ENCODE results near the gene TMTC1.

Gene TMTC1

DNA sequence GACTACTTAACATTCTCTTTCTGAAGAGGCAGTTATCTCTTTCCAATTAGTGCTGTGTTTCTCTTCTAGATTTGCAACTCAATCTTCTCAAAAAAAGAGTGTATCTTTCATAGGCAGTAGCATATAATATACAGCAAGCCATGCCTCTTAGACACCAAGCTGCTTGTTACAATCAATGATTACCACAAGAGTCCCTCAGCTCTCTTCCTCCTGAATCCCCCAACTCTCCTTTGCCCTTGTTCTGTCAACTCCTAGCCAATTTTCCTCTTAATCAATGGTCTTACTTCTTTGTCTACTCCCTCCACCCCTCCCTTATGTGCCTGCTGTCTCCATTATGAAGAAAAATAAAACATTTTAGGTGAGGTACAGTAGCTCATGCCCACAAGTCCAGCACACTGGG, 2.6 kb downstream of the TMTC1 start:
- DNase-seq (ENCODE audit: low read depth in 2 of 2, low spot score in 1 of 2), result no peak

GRCh38 chr12:29780084-29780483, 3.7 kb downstream of the TMTC1 start:
- no peak for DNase-seq (ENCODE audit: low read depth in 2 of 2, low spot score in 1 of 2)

- no peak for DNase-seq (ENCODE audit: low read depth in 2 of 2, low spot score in 1 of 2)
Measured at GRCh38 chr12:29778531-29778930, 5.2 kb downstream of the TMTC1 start.

DNA sequence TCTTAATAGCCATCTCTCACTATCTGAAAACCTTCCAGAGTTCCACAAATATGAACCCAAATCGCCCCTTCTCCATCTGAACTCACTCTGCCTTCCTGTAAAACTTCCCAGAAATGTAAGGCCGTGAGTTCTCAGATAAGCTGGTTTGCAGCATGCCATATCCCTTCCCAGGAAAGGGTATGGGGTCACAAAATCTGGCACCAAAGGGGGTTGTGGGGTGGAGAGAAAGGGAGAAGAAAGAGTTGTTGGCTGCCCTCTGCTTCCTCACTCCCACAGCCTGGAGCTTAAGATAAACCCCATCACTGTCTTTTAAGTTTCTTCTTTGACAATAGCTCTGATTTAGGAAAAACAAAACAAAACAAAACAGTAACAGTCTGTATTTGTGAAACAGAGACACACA, 10.7 kb downstream of the TMTC1 start:
- DNase-seq (ENCODE audit: low read depth in 2 of 2, low spot score in 1 of 2), result no peak

DNA sequence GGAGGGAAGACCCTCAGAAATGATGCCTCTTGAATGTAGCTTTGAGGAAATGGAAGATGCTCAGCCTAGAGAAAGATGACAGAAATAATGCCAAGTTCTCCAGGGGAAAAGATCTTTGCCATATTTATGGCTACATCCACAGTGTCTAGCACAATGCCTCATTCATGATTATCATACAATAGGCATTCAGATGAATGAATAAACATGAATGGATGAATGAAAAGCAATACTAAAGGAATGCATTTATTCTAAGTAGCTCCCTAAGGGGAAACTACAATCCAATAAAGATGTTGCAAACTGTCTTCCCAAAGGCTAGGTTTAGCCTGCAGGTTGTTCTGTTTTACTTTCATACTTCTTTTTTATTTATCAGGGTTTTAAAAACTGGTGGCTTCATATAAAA, 12.0 kb downstream of the TMTC1 start:
- no peak for DNase-seq (ENCODE audit: low read depth in 2 of 2, low spot score in 1 of 2)

DNA sequence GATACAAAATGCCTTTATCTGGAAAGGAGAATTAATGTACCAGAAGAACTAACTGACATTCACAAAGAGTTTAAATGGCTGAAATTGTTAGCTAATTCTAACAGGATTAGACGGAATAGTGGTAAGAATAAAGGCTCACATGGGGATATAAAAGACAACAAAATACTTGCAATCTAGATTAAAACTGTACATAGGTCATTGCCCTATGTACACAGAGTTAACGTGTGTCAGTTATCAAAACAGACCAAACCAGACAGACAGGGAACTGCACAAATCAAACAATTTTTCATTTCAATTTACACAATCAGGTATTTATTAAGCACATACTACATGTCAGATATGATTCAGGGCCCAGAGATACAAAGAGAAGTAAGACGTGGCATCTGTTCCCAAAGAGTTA, 12.6 kb downstream of the TMTC1 start:
- DNase-seq (ENCODE audit: low read depth in 2 of 2, low spot score in 1 of 2), result no peak

- DNase-seq (ENCODE audit: low read depth in 2 of 2, low spot score in 1 of 2), result no peak
Measured at GRCh38 chr12:29769162-29769858, 14.4 kb downstream of the TMTC1 start.

DNA sequence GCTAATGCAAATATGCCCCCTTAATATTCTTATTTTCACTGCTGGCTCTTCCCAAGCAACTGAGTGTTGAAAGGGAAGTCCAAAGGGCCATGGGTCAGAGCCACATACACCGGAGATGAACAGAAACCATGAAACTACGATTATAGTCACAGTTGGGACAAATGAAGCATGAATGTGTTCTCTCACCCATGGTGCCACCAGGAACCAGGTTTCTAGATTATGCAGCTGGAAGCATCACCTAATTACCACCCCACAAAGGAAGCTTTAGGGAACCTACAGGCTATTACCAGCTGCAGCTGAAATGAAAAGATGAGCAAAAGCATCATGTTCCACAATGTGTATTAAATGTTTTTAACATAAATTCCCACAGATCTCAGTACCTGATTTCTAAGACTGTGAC, 15.4 kb downstream of the TMTC1 start:
- DNase-seq (ENCODE audit: low read depth in 2 of 2, low spot score in 1 of 2), result no peak

DNA sequence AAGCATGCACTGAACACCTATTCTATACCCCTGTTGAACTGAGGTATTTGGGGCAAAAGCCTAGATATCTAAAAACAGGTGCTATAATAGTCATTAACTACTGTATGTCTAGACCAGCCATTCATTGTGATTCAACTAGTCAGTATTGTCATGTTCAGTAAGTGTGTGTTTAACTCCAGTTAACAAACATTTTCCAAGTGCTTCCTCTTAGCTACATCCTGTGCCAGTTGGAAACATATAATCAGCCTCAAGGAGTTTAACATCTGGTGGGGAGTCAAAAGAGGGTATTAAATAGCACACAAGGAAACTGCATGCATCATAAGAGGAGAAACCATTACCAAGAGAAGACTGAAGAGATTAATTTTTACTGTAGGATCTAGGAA, 20.4 kb downstream of the TMTC1 start:
- DNase-seq (ENCODE audit: low read depth in 2 of 2, low spot score in 1 of 2), result no peak

DNA sequence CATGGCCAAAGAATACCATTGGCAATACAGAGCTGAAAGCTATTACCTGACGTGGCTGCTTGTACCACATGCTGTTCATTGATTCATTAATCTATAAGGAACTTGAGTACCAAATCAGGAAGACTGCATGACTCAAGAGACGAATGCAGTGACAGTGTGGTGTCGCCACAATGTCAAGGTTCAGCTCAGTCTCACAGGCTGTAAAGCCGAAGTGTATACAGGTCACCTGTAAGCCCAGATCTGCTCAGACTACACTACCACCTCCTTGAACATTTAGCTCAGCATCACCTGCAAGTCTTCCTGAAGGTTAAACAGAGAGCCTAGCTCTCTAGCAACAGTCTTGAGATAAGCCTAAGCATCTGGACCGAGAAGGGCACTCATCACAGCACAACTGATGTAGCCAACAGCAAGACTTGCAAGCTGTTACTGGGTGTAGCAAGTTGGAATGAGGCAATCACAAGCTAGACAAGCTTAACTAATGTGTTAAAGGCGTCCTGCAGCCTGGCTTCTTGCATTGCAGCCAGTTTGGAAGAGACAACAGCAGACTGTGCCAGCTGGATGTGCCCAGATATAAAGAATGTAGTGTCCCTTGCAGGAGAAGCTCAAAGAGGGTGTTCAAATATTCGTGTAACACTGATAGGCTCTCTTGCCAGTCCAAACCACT, 21.0 kb downstream of the TMTC1 start:
- no peak for DNase-seq (ENCODE audit: low read depth in 2 of 2, low spot score in 1 of 2)

DNA sequence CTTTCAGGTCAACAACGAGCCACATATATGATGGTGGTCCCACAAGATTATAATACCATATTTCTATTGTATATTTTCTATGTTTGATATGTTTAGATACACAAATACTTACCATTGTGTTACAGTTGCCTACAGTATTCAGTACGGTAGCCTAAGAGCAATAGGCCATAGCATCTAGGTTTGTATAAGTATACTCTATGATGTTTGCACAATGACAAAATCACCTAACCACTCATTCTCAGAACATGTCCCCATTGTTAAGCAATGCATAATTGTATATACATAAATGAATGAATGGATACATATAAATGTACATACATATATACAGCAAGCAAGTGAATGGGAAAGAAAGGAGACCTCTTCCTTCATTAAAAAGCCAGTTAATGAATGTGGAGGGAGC, 23.8 kb downstream of the TMTC1 start:
- DNase-seq (ENCODE audit: low read depth in 2 of 2, low spot score in 1 of 2), result no peak

- no peak for DNase-seq (ENCODE audit: low read depth in 2 of 2, low spot score in 1 of 2)
Measured at GRCh38 chr12:29756741-29757390, 26.9 kb downstream of the TMTC1 start.

DNA sequence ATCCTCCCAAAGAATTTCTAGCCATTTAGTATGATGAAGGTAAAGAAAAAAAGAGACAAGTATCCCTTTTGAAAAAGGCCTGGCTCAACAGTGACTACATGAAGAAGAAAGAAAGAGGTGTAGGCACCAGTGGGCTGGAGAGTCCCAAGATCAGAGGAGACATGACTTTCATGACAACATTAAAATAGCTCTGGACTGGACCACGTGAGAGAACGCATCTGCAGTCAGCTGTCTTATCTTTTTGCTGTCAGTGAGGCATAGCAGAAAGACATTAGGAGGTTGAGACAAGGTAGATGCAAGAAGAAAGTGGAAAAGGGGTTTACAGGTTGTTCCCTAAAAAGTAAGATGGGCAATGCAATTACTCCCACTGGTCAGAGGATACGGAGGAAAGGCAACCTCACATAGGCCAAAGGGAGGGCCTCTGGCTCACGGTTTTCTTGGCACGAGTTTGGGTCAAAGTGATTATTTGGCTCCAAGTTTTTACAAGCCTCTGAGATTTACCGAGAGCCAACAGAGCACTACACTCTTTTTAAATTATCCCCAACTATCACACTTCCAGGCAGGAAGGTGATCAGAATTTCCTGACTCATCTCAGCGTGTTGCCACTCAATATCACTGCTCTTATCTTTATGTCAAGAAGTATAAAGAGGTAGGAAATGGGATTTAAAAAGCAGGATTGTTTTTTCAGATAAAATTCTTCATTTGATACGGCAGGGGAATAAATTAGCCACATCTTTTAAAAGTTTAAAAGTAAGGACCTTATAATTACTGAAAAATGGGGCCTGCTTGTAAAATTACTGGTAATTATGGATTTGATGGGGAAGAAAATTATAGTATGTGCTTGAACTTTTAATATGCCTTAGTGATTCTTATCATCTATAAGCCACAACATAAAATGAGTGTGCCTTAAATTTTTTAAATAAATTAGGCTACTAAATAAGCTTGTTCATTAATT, 29.2 kb downstream of the TMTC1 start:
- DNase-seq (ENCODE audit: low read depth in 2 of 2, low spot score in 1 of 2), result no peak

- no peak for DNase-seq (ENCODE audit: low read depth in 2 of 2, low spot score in 1 of 2)
Measured at GRCh38 chr12:29752121-29752520, 31.6 kb downstream of the TMTC1 start.

DNA sequence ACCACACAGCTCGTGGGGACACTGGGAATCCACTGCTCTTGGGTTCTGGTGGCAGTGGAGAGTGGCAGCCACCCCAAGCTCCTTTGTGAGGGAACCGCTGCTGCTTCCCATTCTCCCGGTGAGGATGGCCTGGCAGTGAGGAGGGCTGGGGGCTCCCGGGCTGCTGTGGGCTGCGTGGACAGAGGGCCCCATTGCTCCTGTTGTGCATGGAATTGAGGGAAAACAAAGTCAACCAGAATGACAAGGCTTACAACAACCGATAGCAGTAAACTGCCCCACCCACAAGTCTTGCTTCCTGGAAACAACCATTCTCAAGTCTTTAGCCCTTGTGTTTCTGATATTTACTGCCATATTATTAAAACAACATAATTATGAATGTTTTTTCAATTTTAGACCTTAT, 32.1 kb downstream of the TMTC1 start:
- no peak for DNase-seq (ENCODE audit: low read depth in 2 of 2, low spot score in 1 of 2)

DNA sequence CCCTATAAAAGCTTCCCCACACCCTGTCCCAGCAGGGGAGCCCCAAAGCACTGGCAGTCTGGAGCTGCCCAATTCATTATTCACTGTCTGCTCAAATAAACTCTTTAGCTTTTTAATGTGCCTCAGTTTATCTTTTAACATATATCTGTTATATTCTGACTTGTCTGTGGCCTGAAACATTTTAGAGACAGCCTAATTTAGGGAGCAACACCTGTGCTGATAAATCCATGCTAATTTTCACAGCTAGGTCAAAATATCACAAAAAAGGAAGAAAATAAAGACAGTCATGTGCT, 32.9 kb downstream of the TMTC1 start:
- no peak for DNase-seq (ENCODE audit: low read depth in 2 of 2, low spot score in 1 of 2)

GRCh38 chr12:29750131-29750927, 33.4 kb downstream of the TMTC1 start:
- no peak for DNase-seq (ENCODE audit: low read depth in 2 of 2, low spot score in 1 of 2)

DNA sequence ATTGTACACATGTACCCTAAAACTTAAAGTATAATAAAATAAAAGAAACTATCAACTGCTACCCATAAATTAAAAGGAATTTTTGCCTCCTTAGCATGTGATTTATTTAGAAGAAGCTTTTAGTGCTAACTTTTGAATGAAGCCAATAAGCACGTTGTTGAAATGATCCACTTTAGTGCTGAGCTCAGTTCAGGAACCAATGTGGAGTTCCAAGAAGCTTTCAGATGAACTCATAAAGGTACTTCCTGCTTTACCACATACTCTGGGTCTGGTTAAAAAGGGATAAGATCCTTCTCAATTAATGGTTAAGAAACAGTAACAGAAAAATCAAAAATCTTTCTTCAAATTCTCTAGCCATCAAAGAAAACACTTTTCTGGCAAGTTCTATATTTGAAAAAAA, 39.4 kb downstream of the TMTC1 start:
- no peak for DNase-seq (ENCODE audit: low read depth in 2 of 2, low spot score in 1 of 2)

DNA sequence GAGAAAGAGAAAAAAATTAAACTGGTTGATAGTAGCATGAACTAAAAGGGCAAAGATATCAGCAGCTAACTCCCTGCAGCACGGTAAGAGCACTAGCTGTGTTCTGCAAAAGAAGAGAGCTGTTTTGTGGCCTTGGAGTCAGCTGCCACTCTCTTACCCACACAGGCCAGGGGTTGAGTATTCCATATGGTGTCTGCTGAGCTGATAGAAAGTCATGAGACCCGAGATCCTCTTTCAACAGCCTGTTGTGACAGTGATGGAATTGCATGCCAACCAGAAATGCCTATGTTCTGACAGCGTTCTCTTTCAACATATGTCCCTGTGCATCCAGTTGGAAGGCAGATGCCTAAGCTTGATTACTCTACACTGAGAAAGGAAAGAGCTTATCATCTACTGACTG, 39.9 kb downstream of the TMTC1 start:
- DNase-seq (ENCODE audit: low read depth in 2 of 2, low spot score in 1 of 2), result no peak

DNA sequence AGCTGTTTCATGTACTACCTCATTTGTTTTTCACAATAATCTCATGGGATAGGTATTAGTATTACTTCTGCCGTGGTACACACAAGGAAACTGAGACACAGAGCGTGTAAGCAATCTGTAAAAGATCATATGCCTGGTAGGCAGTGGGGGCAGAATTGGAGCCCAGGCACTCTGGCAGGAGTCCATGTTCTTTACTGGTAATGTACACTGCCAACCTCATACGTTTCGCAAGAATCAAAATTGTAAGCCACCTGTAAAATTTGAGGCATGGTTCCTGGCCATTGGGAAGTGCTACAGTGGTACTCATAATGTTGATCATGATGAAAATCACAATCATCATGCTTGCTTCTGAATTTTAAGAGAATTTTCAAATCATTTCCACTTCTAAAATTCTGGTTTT, 40.7 kb downstream of the TMTC1 start:
- DNase-seq (ENCODE audit: low read depth in 2 of 2, low spot score in 1 of 2), result no peak

- DNase-seq (ENCODE audit: low read depth in 2 of 2, low spot score in 1 of 2), result no peak
Measured at GRCh38 chr12:29742646-29743045, 41.1 kb downstream of the TMTC1 start.
